ENCODE results near the gene TMEM196. TPM values are rescaled to one million over a fixed set of nuclear protein-coding genes. Genes with fewer than 3 reads are reported as not detected.
A peak's percentile ranks its signal among the peaks of the same experiment; 100 is the strongest.

Gene TMEM196
- not detected for total RNA-seq

GRCh38 chr7:19772841-19773760, at the start of gene TMEM196:
TSS of gene TMEM196 (minus strand) at chr7:19773617. CDS start at chr7:19772696, 921 bp downstream.
- CTCF ChIA-PET, result interaction anchor here (0.6 to 1.2 kb wide), 2 partner anchors 8 to 11 kb away, joined by 3 to 4 read pairs; no protein-coding TSS in a partner anchor
- intact Hi-C loops (cut with micrococcal nuclease), result no loop called here
- peaks cover 13% of the 10 kb centered on the region for H3K4me1 Mint-ChIP-seq (ENCODE audit: low read depth)
- H3K27ac Mint-ChIP-seq, result no peak within 1 kb of the TSS
- H3K4me3 Mint-ChIP-seq, result no peak within 1 kb of the TSS
- peaks cover 40% of the 10 kb centered on the region for H3K27me3 Mint-ChIP-seq (ENCODE audit: low read depth)
- DNase-seq, result peak; percentile 4
- no peaks in the 10 kb centered on the region for H3K9me3 Mint-ChIP-seq
- no peaks in the 10 kb centered on the region for H3K36me3 Mint-ChIP-seq (ENCODE audit: low read depth)

GRCh38 chr7:19816128-19816527, 42.7 kb upstream of the TMEM196 start:
- Mint-ChIP-seq H3K4me3 (no peak overlapping the region), H3K36me3 (ENCODE audit: low read depth) (no peaks in the 10 kb centered on the region), H3K27ac (no peak overlapping the region), H3K27me3 (ENCODE audit: low read depth) (no peaks in the 10 kb centered on the region), H3K9me3 (peaks cover 4% of the 10 kb centered on the region), H3K4me1 (ENCODE audit: low read depth) (no peaks in the 10 kb centered on the region)
- CTCF ChIA-PET, result no interaction called here
- DNase-seq, result no peak
- intact Hi-C loops (cut with micrococcal nuclease), result no loop called here

GRCh38 chr7:19815546-19815945, 42.1 kb upstream of the TMEM196 start:
- H3K27ac Mint-ChIP-seq, result no peak overlapping the region
- DNase-seq, result no peak
- peaks cover 4% of the 10 kb centered on the region for H3K9me3 Mint-ChIP-seq
- no peaks in the 10 kb centered on the region for H3K4me1 Mint-ChIP-seq (ENCODE audit: low read depth)
- H3K4me3 Mint-ChIP-seq, result no peak overlapping the region
- intact Hi-C loops (cut with micrococcal nuclease), result no loop called here
- no peaks in the 10 kb centered on the region for H3K36me3 Mint-ChIP-seq (ENCODE audit: low read depth)
- CTCF ChIA-PET, result no interaction called here
- no peaks in the 10 kb centered on the region for H3K27me3 Mint-ChIP-seq (ENCODE audit: low read depth)

GRCh38 chr7:19814776-19815175, 41.4 kb upstream of the TMEM196 start:
- no peaks in the 10 kb centered on the region for H3K36me3 Mint-ChIP-seq (ENCODE audit: low read depth)
- no peak overlapping the region for H3K4me3 Mint-ChIP-seq
- H3K27ac Mint-ChIP-seq, result no peak overlapping the region
- H3K9me3 Mint-ChIP-seq, result peaks cover 4% of the 10 kb centered on the region
- CTCF ChIA-PET, result no interaction called here
- H3K27me3 Mint-ChIP-seq (ENCODE audit: low read depth), result no peaks in the 10 kb centered on the region
- intact Hi-C loops (cut with micrococcal nuclease), result no loop called here
- no peak for DNase-seq
- no peaks in the 10 kb centered on the region for H3K4me1 Mint-ChIP-seq (ENCODE audit: low read depth)

DNA sequence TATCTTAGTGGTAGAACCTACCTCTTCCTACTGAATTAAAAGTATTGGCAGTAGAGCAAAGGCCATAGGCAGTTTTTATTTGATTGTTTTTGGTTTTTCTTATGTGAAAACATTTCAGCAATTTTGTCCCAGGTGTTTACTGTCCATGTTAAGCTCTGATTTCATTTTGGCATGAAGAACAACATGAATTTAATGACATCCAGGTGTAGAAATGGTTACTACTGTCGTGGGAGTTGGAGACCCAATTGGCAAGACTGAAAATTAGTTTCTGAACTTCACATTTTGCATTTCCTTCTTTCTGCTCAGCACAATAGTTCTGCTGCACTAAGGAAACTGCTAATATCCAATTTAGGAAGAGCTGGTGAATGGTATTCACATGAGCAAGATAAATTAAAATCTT, 38.0 kb upstream of the TMEM196 start:
- DNase-seq, result no peak
- intact Hi-C loops (cut with micrococcal nuclease), result no loop called here
- CTCF ChIA-PET, result no interaction called here
- Mint-ChIP-seq H3K36me3 (ENCODE audit: low read depth) (no peaks in the 10 kb centered on the region), H3K4me3 (no peak overlapping the region), H3K27me3 (ENCODE audit: low read depth) (no peaks in the 10 kb centered on the region), H3K27ac (no peak overlapping the region), H3K9me3 (peaks cover 2% of the 10 kb centered on the region), H3K4me1 (ENCODE audit: low read depth) (no peaks in the 10 kb centered on the region)

- no peak overlapping the region for H3K4me3 Mint-ChIP-seq
- intact Hi-C loops (cut with micrococcal nuclease), result no loop called here
- no peaks in the 10 kb centered on the region for H3K9me3 Mint-ChIP-seq
- H3K36me3 Mint-ChIP-seq (ENCODE audit: low read depth), result no peaks in the 10 kb centered on the region
- CTCF ChIA-PET, result no interaction called here
- no peaks in the 10 kb centered on the region for H3K27me3 Mint-ChIP-seq (ENCODE audit: low read depth)
- no peak overlapping the region for H3K27ac Mint-ChIP-seq
- H3K4me1 Mint-ChIP-seq (ENCODE audit: low read depth), result no peaks in the 10 kb centered on the region
- DNase-seq, result no peak
Observed at GRCh38 chr7:19798986-19799385, 25.6 kb upstream of the TMEM196 start.

DNA sequence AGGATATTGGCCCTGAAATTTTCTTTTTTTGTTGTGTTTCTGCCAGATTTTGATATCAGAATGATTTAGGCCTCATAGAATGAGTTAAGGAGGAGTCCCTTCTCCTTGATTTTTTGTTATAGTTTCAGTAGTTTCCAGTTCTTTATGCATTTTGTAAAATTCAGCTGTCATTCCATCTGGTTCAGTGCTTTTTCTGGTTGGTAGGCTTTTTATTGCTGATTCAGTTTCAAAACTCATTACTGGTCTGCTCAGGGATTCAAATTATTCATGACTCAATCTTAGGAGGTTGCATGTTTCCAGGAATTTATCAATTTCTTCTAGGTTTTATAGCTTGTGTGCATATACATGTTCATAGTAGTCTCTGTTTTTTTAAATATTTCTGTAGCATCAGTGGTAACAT, 10.1 kb upstream of the TMEM196 start:
- peaks cover 2% of the 10 kb centered on the region for H3K36me3 Mint-ChIP-seq (ENCODE audit: low read depth)
- H3K4me3 Mint-ChIP-seq, result no peak overlapping the region

DNA sequence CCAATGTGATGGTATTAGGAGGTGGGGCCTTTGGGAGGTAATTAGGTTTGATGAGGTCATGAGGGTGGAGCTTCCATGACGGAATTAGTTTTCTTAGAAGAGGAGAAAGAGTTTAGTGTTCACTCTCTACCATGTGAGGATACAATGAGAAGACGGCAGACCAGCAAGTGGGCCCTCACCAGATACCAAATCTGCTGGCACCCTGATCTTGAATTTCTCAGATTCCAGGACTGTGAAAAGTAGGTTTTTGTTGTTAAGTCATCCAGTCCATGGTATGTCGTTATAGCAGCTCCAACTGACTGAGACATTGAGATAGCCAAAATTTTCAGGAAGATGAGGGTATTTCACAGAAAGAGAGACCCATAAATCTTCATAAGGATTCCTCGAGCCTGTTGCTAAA, 3.6 kb upstream of the TMEM196 start:
- no peak for DNase-seq
- Mint-ChIP-seq H3K4me1 (ENCODE audit: low read depth) (peaks cover 13% of the 10 kb centered on the region), H3K4me3 (no peak overlapping the region), H3K9me3 (no peaks in the 10 kb centered on the region), H3K36me3 (ENCODE audit: low read depth) (no peaks in the 10 kb centered on the region), H3K27me3 (ENCODE audit: low read depth) (peaks cover 29% of the 10 kb centered on the region), H3K27ac (no peak overlapping the region)
- intact Hi-C loops (cut with micrococcal nuclease), result no loop called here
- CTCF ChIA-PET, result interaction anchor here (1.2 kb wide), 1 partner anchor 63 kb away, joined by 3 read pairs; no protein-coding TSS in a partner anchor

More for the DNA sequence above, 10.1 kb upstream of the TMEM196 start:
- CTCF ChIA-PET, result no interaction called here
- peaks cover 9% of the 10 kb centered on the region for H3K27me3 Mint-ChIP-seq (ENCODE audit: low read depth)
- H3K4me1 Mint-ChIP-seq (ENCODE audit: low read depth), result no peaks in the 10 kb centered on the region
- intact Hi-C loops (cut with micrococcal nuclease), result no loop called here
- DNase-seq, result no peak
- H3K9me3 Mint-ChIP-seq, result peaks cover 9% of the 10 kb centered on the region
- no peak overlapping the region for H3K27ac Mint-ChIP-seq

DNA sequence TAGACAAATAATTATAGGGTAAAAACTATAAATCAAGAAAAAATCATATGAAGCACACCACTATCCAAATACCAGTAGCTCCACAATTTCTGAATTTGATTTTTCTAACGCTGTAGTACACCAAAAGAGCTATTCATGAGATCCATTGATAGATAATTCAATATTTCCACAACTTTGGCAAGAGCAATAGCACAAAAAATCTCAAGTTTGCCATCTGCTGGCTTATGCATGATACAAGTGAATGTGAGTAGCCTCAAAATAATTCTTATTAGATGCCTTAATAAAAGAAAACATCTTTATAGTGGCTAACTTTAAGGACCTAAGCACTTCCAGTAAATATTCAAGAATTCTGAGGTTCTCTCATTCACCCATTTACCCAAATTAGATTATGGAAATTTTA, 2.2 kb upstream of the TMEM196 start:
- no peaks in the 10 kb centered on the region for H3K36me3 Mint-ChIP-seq (ENCODE audit: low read depth)
- H3K27me3 Mint-ChIP-seq (ENCODE audit: low read depth), result peaks cover 33% of the 10 kb centered on the region

DNA sequence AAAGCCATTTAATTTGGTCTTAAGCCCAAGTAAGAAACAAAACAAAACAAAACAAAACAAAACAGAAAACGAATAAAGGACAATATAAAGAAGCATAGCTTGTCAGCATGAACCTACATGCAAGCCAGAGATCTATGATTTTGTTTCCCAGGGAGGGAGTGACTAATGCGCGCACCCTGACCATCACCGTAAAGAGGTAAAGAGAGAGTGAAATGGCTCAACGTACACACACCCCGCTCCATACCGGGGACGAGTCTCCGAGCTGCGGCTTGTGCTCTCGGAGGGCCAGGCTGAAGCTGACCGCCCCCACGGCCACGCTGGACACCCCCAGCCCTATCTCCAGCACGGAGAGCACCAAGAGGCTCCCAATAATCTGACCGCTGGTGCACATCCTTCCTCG, 1.1 kb downstream of the TMEM196 start:
- Mint-ChIP-seq H3K36me3 (ENCODE audit: low read depth) (no peaks in the 10 kb centered on the region), H3K9me3 (no peaks in the 10 kb centered on the region), H3K27ac (no peak overlapping the region), H3K27me3 (ENCODE audit: low read depth) (peaks cover 39% of the 10 kb centered on the region), H3K4me3 (no peak overlapping the region), H3K4me1 (ENCODE audit: low read depth) (peaks cover 13% of the 10 kb centered on the region)
- intact Hi-C loops (cut with micrococcal nuclease), result no loop called here
- no peak for DNase-seq
- CTCF ChIA-PET, result no interaction called here

More for the DNA sequence above, 2.2 kb upstream of the TMEM196 start:
- Mint-ChIP-seq H3K27ac (no peak overlapping the region), H3K9me3 (no peaks in the 10 kb centered on the region), H3K4me1 (ENCODE audit: low read depth) (peaks cover 13% of the 10 kb centered on the region), H3K4me3 (no peak overlapping the region)
- no peak for DNase-seq
- intact Hi-C loops (cut with micrococcal nuclease), result no loop called here
- CTCF ChIA-PET, result interaction anchor here (0.6 kb wide), 1 partner anchor 514 kb away, joined by 3 read pairs; no protein-coding TSS in a partner anchor

DNA sequence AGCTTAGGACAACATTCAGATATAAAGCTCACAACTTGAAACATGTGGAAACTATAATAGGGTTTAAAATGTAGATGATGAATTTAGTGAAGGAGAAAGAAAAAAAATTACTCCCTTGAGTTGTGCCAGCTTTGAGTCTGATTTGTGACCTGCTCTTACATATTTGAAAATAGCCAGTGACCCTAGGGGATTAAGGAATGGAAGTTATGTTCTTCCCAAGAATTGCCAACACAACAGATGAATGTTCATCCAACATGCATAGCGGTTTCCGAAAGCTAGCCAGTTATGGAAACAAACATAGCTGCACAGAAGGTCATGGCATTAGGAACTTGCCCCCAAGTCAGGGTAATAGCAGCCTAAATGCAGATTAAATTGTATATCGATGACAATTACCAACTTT, 10.8 kb downstream of the TMEM196 start:
- no peaks in the 10 kb centered on the region for H3K9me3 Mint-ChIP-seq
- no peak for DNase-seq
- CTCF ChIA-PET, result interaction anchor here (0.6 kb wide), 1 partner anchor 375 kb away, joined by 3 read pairs; no protein-coding TSS in a partner anchor

DNA sequence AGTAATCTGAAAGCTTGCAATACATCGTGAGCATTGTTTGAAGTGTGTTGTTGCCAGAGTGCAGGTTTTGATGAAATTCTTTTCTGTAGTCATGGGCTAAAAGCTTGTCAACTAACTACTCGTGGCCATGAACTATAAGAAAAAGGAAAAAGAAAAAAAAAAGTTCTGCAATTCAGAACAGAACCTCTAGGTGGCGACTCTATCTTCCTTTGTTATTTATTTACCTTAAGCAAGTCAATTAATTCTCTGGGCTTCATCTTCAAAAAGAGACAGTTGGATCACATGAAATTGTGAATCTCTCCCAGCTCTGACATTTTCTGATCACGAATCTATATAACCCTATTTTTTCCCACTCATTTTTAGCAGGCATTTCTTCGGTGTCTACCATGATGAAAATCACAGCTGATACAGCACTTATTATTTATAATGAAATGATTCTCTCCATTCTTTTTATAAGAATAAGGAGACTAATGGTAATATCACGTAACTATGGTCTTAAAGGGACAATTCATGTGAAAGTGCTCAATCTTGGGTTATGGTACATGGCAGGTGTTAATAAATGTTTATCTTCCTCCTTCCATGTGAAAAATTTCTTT, 18.8 kb downstream of the TMEM196 start:
- Mint-ChIP-seq H3K4me1 (ENCODE audit: low read depth) (no peaks in the 10 kb centered on the region), H3K27ac (no peak overlapping the region), H3K27me3 (ENCODE audit: low read depth) (peaks cover 8% of the 10 kb centered on the region), H3K36me3 (ENCODE audit: low read depth) (no peaks in the 10 kb centered on the region), H3K9me3 (no peaks in the 10 kb centered on the region), H3K4me3 (no peak overlapping the region)
- intact Hi-C loops (cut with micrococcal nuclease), result loop anchor here (1.0 to 5.0 kb wide), 5 partner anchors 46 to 844 kb away; partner anchors contain the start of gene POLR1F
- CTCF ChIA-PET, result interaction anchor here (0.6 to 2.0 kb wide), 9 partner anchors 12 to 1472 kb away, joined by 3 to 18 read pairs (median 5); no protein-coding TSS in a partner anchor
- no peak for DNase-seq

More for the DNA sequence above, 10.8 kb downstream of the TMEM196 start:
- Mint-ChIP-seq H3K4me1 (ENCODE audit: low read depth) (no peaks in the 10 kb centered on the region), H3K27ac (no peak overlapping the region), H3K27me3 (ENCODE audit: low read depth) (peaks cover 6% of the 10 kb centered on the region), H3K36me3 (ENCODE audit: low read depth) (no peaks in the 10 kb centered on the region), H3K4me3 (no peak overlapping the region)
- intact Hi-C loops (cut with micrococcal nuclease), result no loop called here
